Loucy (cell line): ENCODE results near the gene IFT74.

Experiments
- CTCF ChIP-seq: fragments of 200-600 bp; sonication (generic); conservative IDR thresholded peaks from 2 replicates; pipeline ENCODE4 v1.5.1; 2014; ENCODE audit warnings: mild to moderate bottlenecking, antibody characterized with exemption, low read length
- EZH2phosphoT487 ChIP-seq: fragments of 200-600 bp; IDR thresholded peaks from 2 replicates; pipeline ENCODE4 v1.6.1; 2018; ENCODE audit warnings: antibody characterized with exemption, mild to moderate bottlenecking, moderate library complexity, borderline replicate concordance

- no peak for TF ChIP-seq CTCF
- no peak for TF ChIP-seq EZH2phosphoT487
Measured at GRCh38 chr9:26983340-26983739, 27.1 kb downstream of the IFT74 start.
